22Rv1 (cell line): Measurements from ENCODE around the gene MAGED4B.
"Not testable (repeated sequence)": the region's sequence is repeated elsewhere in the genome, so short reads cannot be mapped to it uniquely, and the experiment has no call there.

Experiments
- H3K27ac ChIP-seq: fragments of 450-650 bp; 2 replicates; pipeline ENCODE4 v1.5.1; 2017
- ZFX ChIP-seq: fragments of 450-650 bp; IDR thresholded peaks from 2 replicates; pipeline ENCODE4 v1.6.1; 2017; ENCODE audit warnings: antibody characterized with exemption, borderline replicate concordance
- TF ChIP-seq, protein P1 (sequence below): fragments of 450-650 bp; IDR thresholded peaks from 2 replicates; pipeline ENCODE4 v1.5.1; 2017; ENCODE audit warnings: mild to moderate bottlenecking

MAGED4B gene

DNA sequence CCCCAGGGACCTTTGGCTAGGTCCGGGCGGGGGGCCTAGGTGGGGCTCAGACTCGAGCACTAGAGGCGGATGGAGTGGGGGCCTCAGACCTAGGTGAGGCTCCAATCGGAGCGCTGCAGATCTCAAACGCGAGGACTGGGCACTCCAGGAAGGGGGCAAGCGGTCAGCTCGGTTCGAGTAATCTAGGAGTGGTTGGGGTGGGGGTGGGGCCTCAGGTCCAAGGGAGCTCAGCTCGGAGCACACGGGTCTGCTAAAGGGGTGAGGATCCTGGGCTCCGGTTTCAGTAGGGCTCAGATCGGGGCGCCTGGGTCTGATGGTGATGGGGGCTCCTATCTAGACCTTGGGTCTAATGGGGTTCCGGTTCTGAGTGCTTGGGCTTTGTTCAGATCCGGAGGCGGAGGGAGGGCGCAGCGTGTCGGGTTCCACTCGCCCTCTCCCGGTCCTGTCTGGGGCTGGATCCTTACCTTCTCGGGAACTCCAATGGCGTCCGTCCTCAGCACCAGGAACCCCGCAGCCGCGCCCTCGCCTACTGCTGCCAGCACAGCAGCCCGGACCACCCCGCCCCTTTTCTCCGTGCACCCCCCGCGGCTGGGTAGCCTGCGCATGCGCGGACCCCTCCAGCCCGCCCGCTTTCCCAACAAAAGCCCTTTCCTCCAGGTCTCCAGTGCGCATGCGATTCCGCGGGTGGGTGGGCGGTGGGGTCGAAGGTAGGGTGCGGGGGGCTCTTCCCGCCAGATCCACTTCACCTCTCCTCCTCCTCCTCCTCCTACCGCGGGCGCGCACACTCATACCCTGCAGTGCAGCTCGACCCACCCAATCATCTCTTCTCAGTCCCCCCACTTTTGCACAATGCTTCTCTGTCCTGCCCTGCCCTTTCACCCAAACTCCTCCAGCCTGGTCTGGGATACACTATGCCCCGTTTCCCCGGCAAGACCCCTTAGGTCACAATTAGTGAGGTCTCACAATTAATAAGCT lies at the start of gene MAGED4B:
MAGED4B (minus strand) TSS at position 518 of the 975 bp plus-strand sequence. CDS start 1,011 bp downstream, outside the sequence.
- H3K27ac ChIP-seq, result not testable (repeated sequence)

GRCh38 chrX:52118262-52118661 lies 49.3 kb upstream of the MAGED4B start:
- TF ChIP-seq, protein P1, sequence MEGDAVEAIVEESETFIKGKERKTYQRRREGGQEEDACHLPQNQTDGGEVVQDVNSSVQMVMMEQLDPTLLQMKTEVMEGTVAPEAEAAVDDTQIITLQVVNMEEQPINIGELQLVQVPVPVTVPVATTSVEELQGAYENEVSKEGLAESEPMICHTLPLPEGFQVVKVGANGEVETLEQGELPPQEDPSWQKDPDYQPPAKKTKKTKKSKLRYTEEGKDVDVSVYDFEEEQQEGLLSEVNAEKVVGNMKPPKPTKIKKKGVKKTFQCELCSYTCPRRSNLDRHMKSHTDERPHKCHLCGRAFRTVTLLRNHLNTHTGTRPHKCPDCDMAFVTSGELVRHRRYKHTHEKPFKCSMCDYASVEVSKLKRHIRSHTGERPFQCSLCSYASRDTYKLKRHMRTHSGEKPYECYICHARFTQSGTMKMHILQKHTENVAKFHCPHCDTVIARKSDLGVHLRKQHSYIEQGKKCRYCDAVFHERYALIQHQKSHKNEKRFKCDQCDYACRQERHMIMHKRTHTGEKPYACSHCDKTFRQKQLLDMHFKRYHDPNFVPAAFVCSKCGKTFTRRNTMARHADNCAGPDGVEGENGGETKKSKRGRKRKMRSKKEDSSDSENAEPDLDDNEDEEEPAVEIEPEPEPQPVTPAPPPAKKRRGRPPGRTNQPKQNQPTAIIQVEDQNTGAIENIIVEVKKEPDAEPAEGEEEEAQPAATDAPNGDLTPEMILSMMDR, result no peak
- no peak for TF ChIP-seq ZFX
- no peak overlapping the region for H3K27ac ChIP-seq

DNA sequence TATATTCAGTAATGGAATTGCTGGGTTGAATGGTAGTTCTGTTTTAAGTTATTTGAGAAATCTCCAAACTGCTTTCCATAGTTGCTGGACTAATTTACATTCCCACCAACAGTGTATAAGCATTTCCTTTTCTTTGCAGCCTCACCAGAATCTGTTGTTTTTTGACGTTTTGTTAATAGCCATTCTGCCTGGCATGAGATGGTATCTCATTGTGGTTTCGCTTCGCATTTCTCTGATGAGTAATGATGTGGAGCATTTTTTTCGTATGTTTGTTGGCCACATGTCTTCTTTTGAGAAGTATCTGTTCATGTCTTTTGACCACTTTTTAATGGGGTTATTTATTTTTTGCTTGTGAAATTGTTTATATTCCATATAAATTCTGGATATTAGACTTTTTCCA lies 13.6 kb upstream of the MAGED4B start:
- no peak overlapping the region for H3K27ac ChIP-seq
- TF ChIP-seq, protein P1, result no peak
- TF ChIP-seq ZFX, result no peak

- no peak overlapping the region for H3K27ac ChIP-seq
- no peak for TF ChIP-seq ZFX
- TF ChIP-seq, protein P1, result no peak
Measured at GRCh38 chrX:52078131-52078530, 9.1 kb upstream of the MAGED4B start.

GRCh38 chrX:52042288-52042687 lies 26.7 kb downstream of the MAGED4B start:
- not testable (repeated sequence) for H3K27ac ChIP-seq

- TF ChIP-seq ZFX, result no peak
- TF ChIP-seq, protein P1, result no peak
- H3K27ac ChIP-seq, result no peak overlapping the region
Measured at GRCh38 chrX:52034211-52034610, 34.8 kb downstream of the MAGED4B start.

DNA sequence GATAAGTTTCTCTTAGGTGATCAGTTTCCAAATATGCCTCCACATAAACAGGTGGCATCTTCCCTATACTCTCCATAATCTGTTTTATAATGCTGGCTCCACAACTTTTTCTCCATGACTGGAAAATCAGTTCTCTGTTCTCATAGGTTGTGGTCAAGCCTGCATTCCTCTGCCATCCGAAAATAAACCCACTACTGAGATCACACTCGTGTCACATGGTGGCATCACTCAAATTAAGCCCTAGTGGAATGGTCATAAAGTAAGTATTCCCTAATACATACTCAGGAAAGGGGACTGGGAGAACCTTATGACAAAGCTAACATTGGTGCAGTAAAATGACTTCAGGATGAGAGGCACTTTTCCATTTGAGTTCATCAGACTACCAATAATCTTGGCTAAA lies 37.6 kb downstream of the MAGED4B start:
- TF ChIP-seq, protein P1, result no peak
- no peak for TF ChIP-seq ZFX
- H3K27ac ChIP-seq, result no peak overlapping the region

DNA sequence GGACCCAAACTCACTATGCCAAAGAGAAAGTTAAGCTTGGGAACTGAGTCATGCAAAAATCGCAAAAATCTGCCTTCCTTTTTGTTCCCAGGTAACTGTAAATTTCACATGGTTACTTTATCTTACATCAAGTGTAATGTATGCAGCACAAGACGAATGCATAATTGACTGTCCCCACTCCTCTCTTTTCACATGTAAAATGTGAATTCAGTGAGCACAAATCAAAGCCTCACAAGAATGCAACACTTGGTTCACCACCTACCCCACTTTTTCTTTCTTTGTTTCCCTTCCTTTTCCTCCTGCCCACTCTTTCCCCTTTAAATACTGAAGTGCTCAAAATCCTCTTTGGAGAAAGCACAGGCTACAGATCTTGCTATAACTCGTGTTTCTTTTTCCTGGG lies 53.2 kb downstream of the MAGED4B start:
- TF ChIP-seq, protein P1, result no peak
- no peak for TF ChIP-seq ZFX
- H3K27ac ChIP-seq, result no peak overlapping the region
